Activated CD8-positive, alpha-beta T cell treated with anti-CD3 and anti-CD28 coated beads, Interleukin-2, amount 10 ng/mL, durations not matched to agents 7 days and 5 days (primary cell): ENCODE results near the gene FANCC. TPM values are rescaled to one million over a fixed set of nuclear protein-coding genes. Genes with fewer than 3 reads are reported as not detected.

Source experiments
- ATAC-seq: fragments of 150-1000 bp; cut with Tn5 transposase; one replicate; pipeline ENCODE4 v1.10.0; 2021; ENCODE audit warnings: moderate library complexity
- CTCF ChIA-PET: fragments of 350-600 bp; sonication (Branson Sonifier 250); formaldehyde crosslinking; loops from one replicate; lab custom pipeline; 2021; ENCODE audit warnings: antibody characterized with exemption; lab: Charles Lee
- POLR2A ChIA-PET: fragments of 350-600 bp; sonication (Branson Sonifier 250); formaldehyde crosslinking; loops from one replicate; lab custom pipeline; 2021; ENCODE audit warnings: antibody characterized with exemption; lab: Charles Lee
- DNase-seq: peaks from one replicate; pipeline ENCODE4 v3.0.0-alpha.2; 2020
- H3K27ac Mint-ChIP-seq: one replicate; pipeline ENCODE4 v1.8.0; 2021; ENCODE audit warnings: mild to moderate bottlenecking, mixed read lengths
- H3K27me3 Mint-ChIP-seq: one replicate; pipeline ENCODE4 v1.8.0; 2021; ENCODE audit warnings: low read depth, mixed read lengths
- H3K36me3 Mint-ChIP-seq: one replicate; pipeline ENCODE4 v1.8.0; 2021; ENCODE audit warnings: low read depth, mixed read lengths
- H3K4me1 Mint-ChIP-seq: one replicate; pipeline ENCODE4 v1.8.0; 2021; ENCODE audit warnings: low read depth, mixed read lengths
- H3K4me3 Mint-ChIP-seq: one replicate; pipeline ENCODE4 v1.8.0; 2021; ENCODE audit warnings: mild to moderate bottlenecking, mixed read lengths
- H3K9me3 Mint-ChIP-seq: one replicate; pipeline ENCODE4 v1.8.0; 2022; ENCODE audit warnings: mixed read lengths; ENCODE audit not compliant: insufficient read depth
- total RNA-seq, 2 experiments: library from RNA; stranded (reverse); gene quantifications; one replicate each; pipeline ENCODE4 v1.2.3, GENCODE V29; 2021

FANCC gene
- total RNA-seq, 2 experiments from 2014 or later, result 18.2 to 19.0 TPM

- Mint-ChIP-seq H3K27ac (no peak overlapping the region), H3K4me1 (no peaks in the 10 kb centered on the region), H3K9me3 (no peaks in the 10 kb centered on the region), H3K36me3 (no peaks in the 10 kb centered on the region), H3K27me3 (no peaks in the 10 kb centered on the region), H3K4me3 (no peak overlapping the region)
- DNase-seq (no peak), ATAC-seq (no peak)
- POLR2A ChIA-PET, result no interaction called here
- CTCF ChIA-PET, result no interaction called here
These were observed 242.9 kb downstream of the FANCC start for GRCh38 chr9:95074632-95075031.

DNA sequence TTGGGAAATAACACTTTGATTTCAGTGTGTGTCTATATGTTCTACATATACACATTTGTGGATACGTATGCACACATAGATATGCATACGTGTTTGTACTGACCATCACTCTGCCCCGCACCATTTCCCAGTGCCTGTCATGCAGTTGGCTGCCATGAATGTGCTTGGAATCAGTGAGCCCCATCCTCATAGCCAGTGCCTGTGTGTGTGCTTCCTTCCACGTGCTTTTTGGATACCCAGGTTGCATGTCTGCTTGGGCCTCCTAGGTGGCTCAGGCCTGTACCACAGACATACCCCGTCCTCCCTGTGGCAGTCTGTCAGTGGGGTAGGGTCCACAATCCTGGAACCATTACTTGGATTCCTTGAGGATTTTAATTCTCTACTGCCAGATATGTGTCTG lies 243.6 kb downstream of the FANCC start:
- ATAC-seq (no peak), DNase-seq (no peak)
- ChIA-PET CTCF (no interaction called here), POLR2A (no interaction called here)
- H3K4me1 Mint-ChIP-seq, result no peaks in the 10 kb centered on the region
- H3K9me3 Mint-ChIP-seq, result no peaks in the 10 kb centered on the region
- H3K27me3 Mint-ChIP-seq, result no peaks in the 10 kb centered on the region
- no peaks in the 10 kb centered on the region for H3K36me3 Mint-ChIP-seq
- no peak overlapping the region for H3K27ac Mint-ChIP-seq
- no peak overlapping the region for H3K4me3 Mint-ChIP-seq

GRCh38 chr9:95073042-95073607 lies 244.4 kb downstream of the FANCC start:
- ATAC-seq, result no peak
- DNase-seq, result no peak
- ChIA-PET POLR2A (no interaction called here), CTCF (no interaction called here)
- no peak overlapping the region for H3K4me3 Mint-ChIP-seq
- no peak overlapping the region for H3K27ac Mint-ChIP-seq
- H3K27me3 Mint-ChIP-seq, result no peaks in the 10 kb centered on the region
- no peaks in the 10 kb centered on the region for H3K9me3 Mint-ChIP-seq
- H3K4me1 Mint-ChIP-seq, result no peaks in the 10 kb centered on the region
- no peaks in the 10 kb centered on the region for H3K36me3 Mint-ChIP-seq

DNA sequence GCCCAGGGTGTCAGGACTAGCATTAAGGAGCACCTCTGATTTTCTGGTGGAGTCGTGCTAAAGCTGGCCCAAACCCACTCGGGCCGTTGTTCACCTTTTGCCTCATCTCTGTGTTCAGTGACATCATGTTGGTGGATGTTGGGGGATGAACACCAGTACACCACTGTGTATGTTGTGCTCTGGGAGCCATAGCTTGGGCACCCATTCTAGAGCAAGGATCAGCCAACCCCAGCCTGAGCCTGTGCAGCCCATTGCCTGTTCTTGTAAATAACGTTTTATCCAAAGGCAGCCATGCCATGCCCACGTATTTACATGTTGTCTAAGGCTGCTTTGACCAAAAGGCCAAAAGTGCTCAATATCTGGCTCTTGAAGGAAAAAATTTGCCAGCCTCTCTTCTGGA lies 245.6 kb downstream of the FANCC start:
- ATAC-seq, result no peak
- ChIA-PET POLR2A (no interaction called here), CTCF (interaction anchor here (1.0 kb wide), 1 partner anchor 391 kb away, joined by 3 read pairs; no protein-coding TSS in a partner anchor)
- Mint-ChIP-seq H3K27me3 (no peaks in the 10 kb centered on the region), H3K36me3 (no peaks in the 10 kb centered on the region), H3K4me1 (no peaks in the 10 kb centered on the region), H3K27ac (no peak overlapping the region), H3K9me3 (no peaks in the 10 kb centered on the region), H3K4me3 (no peak overlapping the region)
- no peak for DNase-seq

DNA sequence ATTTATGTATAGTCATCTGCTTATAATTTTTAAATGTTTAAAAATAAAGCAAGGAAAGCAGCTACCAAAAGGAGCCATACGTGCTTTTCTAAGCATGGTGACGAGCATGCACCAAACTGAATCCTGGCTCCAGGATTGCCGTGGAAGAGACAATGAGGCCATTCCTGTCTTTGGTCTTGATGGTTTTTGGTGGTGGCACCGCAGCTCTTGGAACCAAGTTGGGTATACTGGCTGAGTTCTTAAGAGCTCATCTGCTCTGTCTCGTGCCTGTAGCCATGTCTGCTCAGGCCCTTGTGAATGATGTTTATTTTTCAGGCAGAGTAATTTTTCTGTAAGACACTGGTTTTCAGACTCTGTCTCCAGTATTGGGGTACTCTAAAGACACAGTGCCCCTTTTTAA lies 246.1 kb downstream of the FANCC start:
- no peak overlapping the region for H3K4me3 Mint-ChIP-seq

GRCh38 chr9:95070549-95071021 lies 246.9 kb downstream of the FANCC start:
- Mint-ChIP-seq H3K27me3 (no peaks in the 10 kb centered on the region), H3K27ac (no peak overlapping the region), H3K4me3 (no peak overlapping the region), H3K4me1 (no peaks in the 10 kb centered on the region), H3K9me3 (no peaks in the 10 kb centered on the region), H3K36me3 (no peaks in the 10 kb centered on the region)
- no peak for DNase-seq
- ChIA-PET POLR2A (no interaction called here), CTCF (interaction anchor here (0.9 to 1.5 kb wide), 2 partner anchors 61 to 390 kb away, joined by 3 to 4 read pairs; no protein-coding TSS in a partner anchor)
- ATAC-seq, result no peak

More for the DNA sequence above, 246.1 kb downstream of the FANCC start:
- H3K4me1 Mint-ChIP-seq, result no peaks in the 10 kb centered on the region
- no peaks in the 10 kb centered on the region for H3K36me3 Mint-ChIP-seq
- H3K27ac Mint-ChIP-seq, result no peak overlapping the region
- POLR2A ChIA-PET, result no interaction called here
- DNase-seq, result no peak
- CTCF ChIA-PET, result interaction anchor here (1.5 kb wide), 1 partner anchor 60 kb away, joined by 4 read pairs; no protein-coding TSS in a partner anchor
- no peaks in the 10 kb centered on the region for H3K27me3 Mint-ChIP-seq
- no peaks in the 10 kb centered on the region for H3K9me3 Mint-ChIP-seq
- ATAC-seq, result no peak

- Mint-ChIP-seq H3K27me3 (no peaks in the 10 kb centered on the region), H3K27ac (no peak overlapping the region), H3K4me3 (no peak overlapping the region), H3K36me3 (no peaks in the 10 kb centered on the region), H3K4me1 (no peaks in the 10 kb centered on the region), H3K9me3 (no peaks in the 10 kb centered on the region)
- ChIA-PET CTCF (no interaction called here), POLR2A (no interaction called here)
- DNase-seq (no peak), ATAC-seq (no peak)
These were observed 249.6 kb downstream of the FANCC start for GRCh38 chr9:95067897-95068296.

DNA sequence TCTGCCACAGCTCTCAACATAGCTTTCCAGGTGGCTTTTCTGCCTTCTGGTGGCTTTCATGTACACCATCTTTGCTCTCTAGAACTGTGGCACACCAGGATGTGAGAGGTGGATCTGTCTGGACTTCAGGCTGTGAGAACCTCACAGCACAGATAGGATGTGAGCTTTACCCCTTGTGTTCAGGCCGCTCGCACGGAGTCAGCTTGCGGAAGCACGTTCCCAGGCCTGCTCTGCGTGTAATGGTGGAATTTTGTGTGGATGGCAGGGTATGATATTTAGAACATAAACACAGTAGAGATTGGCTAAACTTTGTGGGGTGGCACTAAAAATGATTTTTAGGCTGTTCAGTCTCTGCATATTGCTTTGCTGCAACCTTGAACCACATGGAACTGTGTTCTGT lies 250.5 kb downstream of the FANCC start:
- Mint-ChIP-seq H3K27ac (no peak overlapping the region), H3K36me3 (no peaks in the 10 kb centered on the region), H3K9me3 (no peaks in the 10 kb centered on the region), H3K4me1 (peaks cover under 1% of the 10 kb centered on the region), H3K27me3 (no peaks in the 10 kb centered on the region), H3K4me3 (no peak overlapping the region)
- ATAC-seq, result no peak
- POLR2A ChIA-PET, result no interaction called here
- CTCF ChIA-PET, result no interaction called here
- no peak for DNase-seq

DNA sequence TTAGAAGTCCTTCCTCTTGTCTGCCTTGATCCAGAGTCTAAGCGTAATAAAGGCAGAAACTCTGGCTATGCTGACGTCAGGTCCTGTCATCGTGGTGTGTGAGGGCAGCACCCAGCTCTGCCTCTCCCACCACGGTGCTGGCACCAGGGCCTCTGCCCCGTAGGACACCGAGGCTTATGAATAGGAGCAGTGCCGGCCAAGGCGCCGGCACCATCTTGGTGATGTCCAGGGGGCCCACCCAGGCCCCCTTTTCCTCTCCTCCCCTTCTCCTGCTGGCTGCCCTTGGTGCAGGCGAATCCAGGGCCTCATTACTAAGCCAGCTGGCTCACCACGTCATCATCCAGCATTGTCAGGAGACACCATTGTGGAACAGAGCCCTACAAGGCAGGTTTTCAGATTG lies 252.3 kb downstream of the FANCC start:
- no peak overlapping the region for H3K4me3 Mint-ChIP-seq
- no peak for DNase-seq
- ATAC-seq, result no peak
- no peak overlapping the region for H3K27ac Mint-ChIP-seq
- no peaks in the 10 kb centered on the region for H3K9me3 Mint-ChIP-seq
- H3K4me1 Mint-ChIP-seq, result peaks cover 4% of the 10 kb centered on the region
- H3K27me3 Mint-ChIP-seq, result no peaks in the 10 kb centered on the region
- ChIA-PET POLR2A (no interaction called here), CTCF (interaction anchor here (1.2 kb wide), 1 partner anchor 62 kb away, joined by 4 read pairs; no protein-coding TSS in a partner anchor)
- H3K36me3 Mint-ChIP-seq, result no peaks in the 10 kb centered on the region

DNA sequence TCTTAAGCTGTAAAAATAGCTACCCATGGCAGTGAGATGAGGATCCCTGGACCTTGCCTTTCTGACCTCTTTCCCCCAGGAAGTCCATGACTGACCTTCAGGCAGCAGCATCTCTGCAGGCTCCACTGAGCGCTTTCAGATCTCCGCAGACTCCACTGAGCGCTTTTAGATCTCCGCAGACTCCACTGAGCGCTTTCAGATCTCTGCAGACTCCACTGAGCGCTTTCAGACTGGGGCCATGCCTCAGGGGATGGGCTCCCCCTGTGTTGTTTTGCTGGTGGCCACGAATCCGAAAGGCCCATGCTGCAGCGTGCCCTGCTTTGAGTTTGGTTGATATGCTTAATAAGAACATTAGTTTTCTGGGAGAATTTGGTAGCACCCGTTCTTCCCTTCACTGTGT lies 254.2 kb downstream of the FANCC start:
- H3K27me3 Mint-ChIP-seq, result no peaks in the 10 kb centered on the region
- DNase-seq, result no peak
- H3K4me1 Mint-ChIP-seq, result peaks cover 4% of the 10 kb centered on the region
- POLR2A ChIA-PET, result no interaction called here
- no peak overlapping the region for H3K27ac Mint-ChIP-seq
- H3K9me3 Mint-ChIP-seq, result no peaks in the 10 kb centered on the region
- H3K36me3 Mint-ChIP-seq, result no peaks in the 10 kb centered on the region
- no peak for ATAC-seq
- CTCF ChIA-PET, result no interaction called here
- no peak overlapping the region for H3K4me3 Mint-ChIP-seq

DNA sequence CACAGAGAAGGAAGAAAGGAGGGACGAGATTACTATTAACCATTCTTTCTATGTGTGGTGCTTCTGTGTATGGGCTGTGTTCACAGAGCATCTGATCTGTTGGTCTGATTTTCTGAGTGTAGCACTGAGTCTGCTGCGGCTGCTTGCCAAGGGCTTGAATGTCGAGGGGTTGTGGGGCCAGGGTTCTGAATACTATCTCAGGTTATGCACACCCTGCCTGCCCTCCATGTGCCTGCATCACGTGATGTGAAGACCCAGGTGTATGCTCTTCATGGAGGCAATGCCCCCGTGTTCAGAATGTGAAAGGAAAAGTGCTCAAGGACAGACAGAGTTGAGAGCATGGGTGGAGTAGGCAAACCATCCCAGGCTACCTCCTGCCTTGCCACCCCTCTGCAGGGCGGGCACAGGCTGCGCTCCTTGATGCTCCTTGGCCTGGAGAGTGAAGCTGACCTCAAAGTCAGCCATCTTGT lies 254.9 kb downstream of the FANCC start:
- Mint-ChIP-seq H3K4me1 (peaks cover 4% of the 10 kb centered on the region), H3K27ac (no peak overlapping the region), H3K9me3 (no peaks in the 10 kb centered on the region), H3K4me3 (no peak overlapping the region), H3K27me3 (no peaks in the 10 kb centered on the region), H3K36me3 (no peaks in the 10 kb centered on the region)
- ChIA-PET CTCF (no interaction called here), POLR2A (no interaction called here)
- ATAC-seq, result no peak
- no peak for DNase-seq

DNA sequence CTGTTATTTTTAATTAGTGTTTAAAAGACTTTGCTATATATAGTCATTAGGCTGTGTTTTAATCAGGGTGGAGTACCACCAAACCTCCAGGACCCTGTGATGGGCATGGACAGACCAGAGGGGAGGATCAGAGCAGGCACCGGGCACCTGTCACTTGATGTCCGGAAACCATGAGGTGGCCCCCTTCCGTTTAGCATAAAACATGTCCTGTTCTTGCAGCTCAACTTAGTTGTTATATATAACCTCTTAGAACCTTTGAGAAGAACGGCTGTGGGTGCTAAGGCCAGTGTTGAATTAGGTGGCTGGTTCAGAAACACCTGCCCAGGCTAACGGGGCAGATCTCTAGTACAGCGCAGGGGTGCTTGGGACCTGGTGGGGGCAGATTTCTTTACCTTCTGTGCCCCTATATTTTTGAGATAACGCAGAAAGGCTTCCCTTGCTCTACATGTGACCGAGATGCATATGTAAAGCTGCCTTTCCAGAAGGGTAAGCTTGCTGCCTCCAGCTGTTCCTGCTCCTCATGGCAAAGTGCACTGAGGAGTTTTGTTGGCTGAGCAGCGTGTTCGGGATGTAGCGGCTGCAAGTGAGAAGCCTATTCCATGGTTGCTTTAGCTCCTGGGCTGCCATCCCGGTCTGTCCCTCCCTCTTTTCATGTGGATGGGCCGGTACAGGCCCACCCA lies 255.5 kb downstream of the FANCC start:
- DNase-seq, result no peak
- no peak overlapping the region for H3K27ac Mint-ChIP-seq
- CTCF ChIA-PET, result interaction anchor here (1.1 kb wide), 1 partner anchor 69 kb away, joined by 3 read pairs; no protein-coding TSS in a partner anchor
- ATAC-seq, result no peak
- peaks cover 4% of the 10 kb centered on the region for H3K4me1 Mint-ChIP-seq
- no peak overlapping the region for H3K4me3 Mint-ChIP-seq
- H3K27me3 Mint-ChIP-seq, result no peaks in the 10 kb centered on the region
- H3K36me3 Mint-ChIP-seq, result no peaks in the 10 kb centered on the region
- POLR2A ChIA-PET, result no interaction called here
- H3K9me3 Mint-ChIP-seq, result no peaks in the 10 kb centered on the region
